ENCODE measurements around the gene CDSN. TPM values are rescaled to one million over a fixed set of nuclear protein-coding genes. Genes with fewer than 3 reads are reported as not detected.
A peak's percentile ranks its signal among the peaks of the same experiment; 100 is the strongest.

Gene CDSN
- total RNA-seq, 1 experiment from 2014 or later = 0.12 TPM

DNA sequence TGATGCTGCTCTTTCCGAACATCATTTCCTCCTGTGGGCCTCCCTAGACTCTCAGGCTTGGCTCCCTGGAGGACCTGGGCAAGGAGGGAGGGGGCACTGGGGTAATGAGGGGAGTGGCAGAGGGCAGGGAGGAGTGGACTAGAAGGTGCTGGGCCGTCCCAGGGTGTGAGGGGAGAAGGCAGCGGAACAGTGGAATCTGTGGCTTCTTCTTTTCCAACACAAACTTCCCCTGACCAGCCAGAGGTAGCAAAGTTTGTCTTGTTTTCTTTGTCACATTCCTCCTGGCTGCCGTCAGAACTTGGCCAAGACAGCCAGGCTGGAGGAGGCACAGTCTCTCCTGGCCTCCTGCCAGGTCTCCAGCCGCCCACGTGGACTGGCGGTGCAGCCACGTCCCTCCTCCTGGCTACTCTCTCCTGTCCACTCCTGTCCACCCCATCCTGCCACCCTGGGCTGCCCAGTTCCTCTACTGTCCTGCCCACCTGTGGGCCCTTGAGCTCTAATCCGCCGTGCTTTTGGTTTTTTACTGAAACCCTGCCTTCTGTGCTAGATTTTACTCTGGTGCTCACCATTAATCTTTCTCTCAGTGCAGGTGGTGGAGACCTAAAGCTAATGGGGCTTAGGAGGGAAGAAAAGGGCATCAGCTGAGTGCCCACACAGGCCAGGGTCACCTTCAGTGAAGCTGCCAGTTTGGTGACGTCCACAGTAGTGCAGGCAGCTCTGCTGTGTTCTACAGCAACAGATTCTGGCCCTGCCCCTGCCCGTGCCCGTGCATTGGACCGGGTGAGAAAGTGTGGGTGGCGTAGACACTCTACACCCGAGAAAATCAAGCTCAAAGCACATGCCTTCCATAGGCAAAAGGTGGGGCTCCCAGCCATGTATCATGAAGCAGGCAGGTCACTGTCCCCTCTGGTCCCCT lies 2.8 kb upstream of the CDSN start:
- Histone ChIP-seq H3K79me2 (ENCODE audit: insufficient read depth, low read length) (no peaks in the 10 kb centered on the region), H3K4me1 (ENCODE audit: control insufficient read depth in 1 of 2, insufficient read depth in 2 of 2, low read length in 2 of 2) (peaks cover 41 to 58% of the 10 kb centered on the region in 2 experiments), H3K9ac (ENCODE audit: low read length) (peak overlapping the region; percentile 39), H3K36me3 (ENCODE audit: control insufficient read depth in 1 of 2, insufficient read depth in 2 of 2, low read length in 2 of 2) (no peaks in the 10 kb centered on the region), H3K9me2 (ENCODE audit: insufficient read depth) (no peaks in the 10 kb centered on the region), H3K4me2 (ENCODE audit: low read length) (peak overlapping the region; percentile 81), H3K4me3 (replicated peaks in 1 of 2; ENCODE audit: low read depth in 1 of 2, low read length in 2 of 2) (peak overlapping the region in 1 of 2 experiments; percentile 27; a peak in 2 of 4 replicates), H3K27me3 (ENCODE audit: insufficient read depth, low read length) (no peaks in the 10 kb centered on the region), H3K27ac (ENCODE audit: low read depth, low read length) (peak overlapping the region; percentile 64), H3K9me3 (ENCODE audit: control insufficient read depth in 1 of 2, insufficient read depth in 1 of 2, low read depth in 1 of 2, low read length in 2 of 2) (no peaks in the 10 kb centered on the region), H4K20me1 (ENCODE audit: insufficient read depth) (no peaks in the 10 kb centered on the region), H2AFZ (ENCODE audit: low read depth, low read length, poor library complexity, severe bottlenecking) (no peak overlapping the region)
- POLR2A ChIA-PET = interaction anchor here (2.1 kb wide), 1 partner anchor 8 kb away, joined by 7 read pairs; the partner anchor contains the start of gene PSORS1C1
- BruUV-seq (replicated peaks) = no TSS peak
- CTCF ChIA-PET = interaction anchor here (2.4 kb wide), 1 partner anchor 36 kb away, joined by 7 read pairs; no protein-coding TSS in a partner anchor
- ATAC-seq (peak; percentile 75), DNase-seq (ENCODE audit: low read depth, low spot score) (peak; percentile 72)
- RAD21 ChIA-PET (ENCODE audit: low non-redundant PET in 1 of 2, low total read pairs in 2 of 2, uncharacterized antibody in 2 of 2, unreplicated experiment in 2 of 2) = no interaction called here
- intact Hi-C loops (cut with micrococcal nuclease) = no loop called here
- peak; percentile 85 for TF ChIP-seq EGR1 (IDR thresholded peaks at IDR 0.05; ENCODE audit: low read depth)
- TF ChIP-seq, protein P1, sequence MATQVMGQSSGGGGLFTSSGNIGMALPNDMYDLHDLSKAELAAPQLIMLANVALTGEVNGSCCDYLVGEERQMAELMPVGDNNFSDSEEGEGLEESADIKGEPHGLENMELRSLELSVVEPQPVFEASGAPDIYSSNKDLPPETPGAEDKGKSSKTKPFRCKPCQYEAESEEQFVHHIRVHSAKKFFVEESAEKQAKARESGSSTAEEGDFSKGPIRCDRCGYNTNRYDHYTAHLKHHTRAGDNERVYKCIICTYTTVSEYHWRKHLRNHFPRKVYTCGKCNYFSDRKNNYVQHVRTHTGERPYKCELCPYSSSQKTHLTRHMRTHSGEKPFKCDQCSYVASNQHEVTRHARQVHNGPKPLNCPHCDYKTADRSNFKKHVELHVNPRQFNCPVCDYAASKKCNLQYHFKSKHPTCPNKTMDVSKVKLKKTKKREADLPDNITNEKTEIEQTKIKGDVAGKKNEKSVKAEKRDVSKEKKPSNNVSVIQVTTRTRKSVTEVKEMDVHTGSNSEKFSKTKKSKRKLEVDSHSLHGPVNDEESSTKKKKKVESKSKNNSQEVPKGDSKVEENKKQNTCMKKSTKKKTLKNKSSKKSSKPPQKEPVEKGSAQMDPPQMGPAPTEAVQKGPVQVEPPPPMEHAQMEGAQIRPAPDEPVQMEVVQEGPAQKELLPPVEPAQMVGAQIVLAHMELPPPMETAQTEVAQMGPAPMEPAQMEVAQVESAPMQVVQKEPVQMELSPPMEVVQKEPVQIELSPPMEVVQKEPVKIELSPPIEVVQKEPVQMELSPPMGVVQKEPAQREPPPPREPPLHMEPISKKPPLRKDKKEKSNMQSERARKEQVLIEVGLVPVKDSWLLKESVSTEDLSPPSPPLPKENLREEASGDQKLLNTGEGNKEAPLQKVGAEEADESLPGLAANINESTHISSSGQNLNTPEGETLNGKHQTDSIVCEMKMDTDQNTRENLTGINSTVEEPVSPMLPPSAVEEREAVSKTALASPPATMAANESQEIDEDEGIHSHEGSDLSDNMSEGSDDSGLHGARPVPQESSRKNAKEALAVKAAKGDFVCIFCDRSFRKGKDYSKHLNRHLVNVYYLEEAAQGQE (IDR thresholded peaks at IDR 0.05; ENCODE audit: low read depth) = no peak
- no peak for TF ChIP-seq EZH2phosphoT487 (IDR thresholded peaks at IDR 0.05; ENCODE audit: borderline replicate concordance)
- TF ChIP-seq FOSL1 (IDR thresholded peaks at IDR 0.05; ENCODE audit: low read depth) = peak; percentile 48; the same call in 1 of the 2 replicates
- TF ChIP-seq ELF1 (IDR thresholded peaks at IDR 0.05; ENCODE audit: borderline replicate concordance, low read depth) = no peak
- no peak for TF ChIP-seq CEBPB (IDR thresholded peaks at IDR 0.05; ENCODE audit: low read depth)
- no peak for TF ChIP-seq RAD21 (IDR thresholded peaks at IDR 0.05; ENCODE audit: low read depth)
- TF ChIP-seq, protein P2, sequence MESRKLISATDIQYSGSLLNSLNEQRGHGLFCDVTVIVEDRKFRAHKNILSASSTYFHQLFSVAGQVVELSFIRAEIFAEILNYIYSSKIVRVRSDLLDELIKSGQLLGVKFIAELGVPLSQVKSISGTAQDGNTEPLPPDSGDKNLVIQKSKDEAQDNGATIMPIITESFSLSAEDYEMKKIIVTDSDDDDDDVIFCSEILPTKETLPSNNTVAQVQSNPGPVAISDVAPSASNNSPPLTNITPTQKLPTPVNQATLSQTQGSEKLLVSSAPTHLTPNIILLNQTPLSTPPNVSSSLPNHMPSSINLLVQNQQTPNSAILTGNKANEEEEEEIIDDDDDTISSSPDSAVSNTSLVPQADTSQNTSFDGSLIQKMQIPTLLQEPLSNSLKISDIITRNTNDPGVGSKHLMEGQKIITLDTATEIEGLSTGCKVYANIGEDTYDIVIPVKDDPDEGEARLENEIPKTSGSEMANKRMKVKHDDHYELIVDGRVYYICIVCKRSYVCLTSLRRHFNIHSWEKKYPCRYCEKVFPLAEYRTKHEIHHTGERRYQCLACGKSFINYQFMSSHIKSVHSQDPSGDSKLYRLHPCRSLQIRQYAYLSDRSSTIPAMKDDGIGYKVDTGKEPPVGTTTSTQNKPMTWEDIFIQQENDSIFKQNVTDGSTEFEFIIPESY (IDR thresholded peaks at IDR 0.05; ENCODE audit: extremely low read depth, insufficient replicate concordance, low read length) = no peak
- TF ChIP-seq CTCF (IDR thresholded peaks at IDR 0.05 in 2 of 3, conservative IDR thresholded peaks at IDR 0.05 in 1 of 3; ENCODE audit: borderline replicate concordance in 1 of 3, insufficient read depth in 1 of 3, low read depth in 2 of 3, low read length in 2 of 3) = no peak
- TF ChIP-seq SP1 (IDR thresholded peaks at IDR 0.05; ENCODE audit: low read depth) = no peak
- peak; percentile 76 for TF ChIP-seq SIN3A (IDR thresholded peaks at IDR 0.05; ENCODE audit: low read depth)
- TF ChIP-seq MAX (IDR thresholded peaks at IDR 0.05) = peak; percentile 91
- TF ChIP-seq JUND (IDR thresholded peaks at IDR 0.05) = no peak
- TF ChIP-seq TCF7L2 (IDR thresholded peaks at IDR 0.05; ENCODE audit: borderline replicate concordance, extremely low read depth, insufficient read depth, insufficient read length) = no peak
- no peak for TF ChIP-seq EZH2 (IDR thresholded peaks at IDR 0.05)
- TF ChIP-seq, protein P3, sequence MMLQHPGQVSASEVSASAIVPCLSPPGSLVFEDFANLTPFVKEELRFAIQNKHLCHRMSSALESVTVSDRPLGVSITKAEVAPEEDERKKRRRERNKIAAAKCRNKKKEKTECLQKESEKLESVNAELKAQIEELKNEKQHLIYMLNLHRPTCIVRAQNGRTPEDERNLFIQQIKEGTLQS (IDR thresholded peaks at IDR 0.05) = no peak
- TF ChIP-seq SRF (IDR thresholded peaks at IDR 0.05; ENCODE audit: low read depth) = no peak
- no peak for TF ChIP-seq POLR2A (IDR thresholded peaks at IDR 0.05; ENCODE audit: borderline replicate concordance, extremely low read depth, insufficient read depth, insufficient read length)
